DND-41 (cell line): ENCODE measurements around the gene NYAP2.

Experiments used
- EZH2 ChIP-seq: IDR thresholded peaks from 3 replicates; pipeline ENCODE4 v1.6.1; 2012; ENCODE audit warnings: borderline replicate concordance, low read depth, mild to moderate bottlenecking, moderate library complexity, low read length, inconsistent platforms; ENCODE audit not compliant: severe bottlenecking
- TF ChIP-seq, protein P1 (sequence below): IDR thresholded peaks from 2 replicates; pipeline ENCODE4 v1.5.1; 2012; ENCODE audit warnings: borderline replicate concordance, low read length, moderate library complexity, mild to moderate bottlenecking; ENCODE audit not compliant: poor library complexity, severe bottlenecking; ENCODE audit errors: extremely low read depth

DNA sequence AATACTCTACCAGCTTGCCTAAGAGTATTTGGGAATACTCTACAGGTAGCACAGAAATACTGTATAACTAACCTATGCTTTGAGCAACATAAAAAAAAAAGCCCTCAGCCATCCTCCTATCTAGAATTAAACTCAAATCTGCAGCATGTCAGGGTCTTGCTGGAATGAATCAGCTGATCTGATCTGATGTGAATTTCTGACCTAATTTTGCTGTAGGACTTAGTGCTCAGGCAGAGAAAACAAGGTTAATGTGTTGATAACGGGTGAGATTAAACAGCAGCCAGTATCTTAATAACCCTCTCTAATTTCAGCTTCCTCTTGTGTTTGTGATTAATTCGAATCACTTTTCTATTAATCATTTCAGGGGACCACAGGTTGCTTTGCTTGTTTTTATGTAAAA is 16.3 kb downstream of the NYAP2 start:
- TF ChIP-seq, protein P1, sequence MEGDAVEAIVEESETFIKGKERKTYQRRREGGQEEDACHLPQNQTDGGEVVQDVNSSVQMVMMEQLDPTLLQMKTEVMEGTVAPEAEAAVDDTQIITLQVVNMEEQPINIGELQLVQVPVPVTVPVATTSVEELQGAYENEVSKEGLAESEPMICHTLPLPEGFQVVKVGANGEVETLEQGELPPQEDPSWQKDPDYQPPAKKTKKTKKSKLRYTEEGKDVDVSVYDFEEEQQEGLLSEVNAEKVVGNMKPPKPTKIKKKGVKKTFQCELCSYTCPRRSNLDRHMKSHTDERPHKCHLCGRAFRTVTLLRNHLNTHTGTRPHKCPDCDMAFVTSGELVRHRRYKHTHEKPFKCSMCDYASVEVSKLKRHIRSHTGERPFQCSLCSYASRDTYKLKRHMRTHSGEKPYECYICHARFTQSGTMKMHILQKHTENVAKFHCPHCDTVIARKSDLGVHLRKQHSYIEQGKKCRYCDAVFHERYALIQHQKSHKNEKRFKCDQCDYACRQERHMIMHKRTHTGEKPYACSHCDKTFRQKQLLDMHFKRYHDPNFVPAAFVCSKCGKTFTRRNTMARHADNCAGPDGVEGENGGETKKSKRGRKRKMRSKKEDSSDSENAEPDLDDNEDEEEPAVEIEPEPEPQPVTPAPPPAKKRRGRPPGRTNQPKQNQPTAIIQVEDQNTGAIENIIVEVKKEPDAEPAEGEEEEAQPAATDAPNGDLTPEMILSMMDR, result no peak
- no peak for TF ChIP-seq EZH2
